ENCODE results near the gene TLR7.

DNA sequence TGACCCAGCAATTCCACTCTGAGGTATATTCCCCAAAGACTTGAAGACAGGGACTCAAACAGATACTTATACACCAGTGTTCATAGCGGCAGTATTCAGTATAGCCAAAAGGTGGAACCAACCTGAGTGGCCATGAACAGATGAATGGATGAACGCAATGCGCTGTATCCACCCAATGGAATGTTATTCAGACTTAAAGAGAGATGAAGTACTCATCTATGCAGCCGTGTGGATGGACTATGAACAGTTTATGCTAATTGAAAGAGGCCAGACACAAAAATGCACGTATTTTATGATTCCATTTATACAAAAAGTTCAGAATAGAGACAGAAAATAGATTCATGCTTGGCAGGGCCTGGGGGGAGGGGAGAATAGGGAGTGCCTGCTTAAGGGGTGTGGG, 49.3 kb upstream of the TLR7 start:
- TF ChIP-seq, protein P1, sequence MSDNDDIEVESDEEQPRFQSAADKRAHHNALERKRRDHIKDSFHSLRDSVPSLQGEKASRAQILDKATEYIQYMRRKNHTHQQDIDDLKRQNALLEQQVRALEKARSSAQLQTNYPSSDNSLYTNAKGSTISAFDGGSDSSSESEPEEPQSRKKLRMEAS (IDR thresholded peaks at IDR 0.05; ENCODE audit: insufficient read depth, insufficient read length), result no peak
- TF ChIP-seq, protein P2, sequence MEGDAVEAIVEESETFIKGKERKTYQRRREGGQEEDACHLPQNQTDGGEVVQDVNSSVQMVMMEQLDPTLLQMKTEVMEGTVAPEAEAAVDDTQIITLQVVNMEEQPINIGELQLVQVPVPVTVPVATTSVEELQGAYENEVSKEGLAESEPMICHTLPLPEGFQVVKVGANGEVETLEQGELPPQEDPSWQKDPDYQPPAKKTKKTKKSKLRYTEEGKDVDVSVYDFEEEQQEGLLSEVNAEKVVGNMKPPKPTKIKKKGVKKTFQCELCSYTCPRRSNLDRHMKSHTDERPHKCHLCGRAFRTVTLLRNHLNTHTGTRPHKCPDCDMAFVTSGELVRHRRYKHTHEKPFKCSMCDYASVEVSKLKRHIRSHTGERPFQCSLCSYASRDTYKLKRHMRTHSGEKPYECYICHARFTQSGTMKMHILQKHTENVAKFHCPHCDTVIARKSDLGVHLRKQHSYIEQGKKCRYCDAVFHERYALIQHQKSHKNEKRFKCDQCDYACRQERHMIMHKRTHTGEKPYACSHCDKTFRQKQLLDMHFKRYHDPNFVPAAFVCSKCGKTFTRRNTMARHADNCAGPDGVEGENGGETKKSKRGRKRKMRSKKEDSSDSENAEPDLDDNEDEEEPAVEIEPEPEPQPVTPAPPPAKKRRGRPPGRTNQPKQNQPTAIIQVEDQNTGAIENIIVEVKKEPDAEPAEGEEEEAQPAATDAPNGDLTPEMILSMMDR (IDR thresholded peaks at IDR 0.05; ENCODE audit: extremely low read depth in 1 of 2, insufficient read depth in 1 of 2, low read depth in 1 of 2, low read length in 2 of 2), result no peak
- no peak for TF ChIP-seq POLR2A (IDR thresholded peaks at IDR 0.05; ENCODE audit: low read depth, low read length)
- no peak for TF ChIP-seq JUN (IDR thresholded peaks at IDR 0.05; ENCODE audit: borderline replicate concordance, insufficient read depth, insufficient read length, low read depth)

Measured in endothelial cell of umbilical vein (primary cell).